Subcutaneous adipose tissue (tissue), 4 donors: ENCODE measurements around the gene CACNA1B. TPM values are rescaled to one million over a fixed set of nuclear protein-coding genes. Genes with fewer than 3 reads are reported as not detected.

ENCODE experiments used
- CTCF ChIP-seq: fragments of 450-650 bp; IDR thresholded peaks from one replicate; pipeline ENCODE4 v1.5.1; 2016; ENCODE audit warnings: low read depth, mild to moderate bottlenecking, control low read depth, antibody characterized with exemption, moderate library complexity
- total RNA-seq, 4 donors: library from RNA; depleted of rRNA; stranded (reverse); fragments of >200 nt; gene quantifications; one replicate each; pipeline ENCODE4 v1.1.0, GENCODE V29; 2016

CACNA1B gene
- total RNA-seq, 4 donors from 2014 or later = not detected

GRCh38 chr9:137968235-137968634 lies 90.7 kb downstream of the CACNA1B start:
- TF ChIP-seq CTCF = no peak

GRCh38 chr9:137969008-137969407 lies 91.4 kb downstream of the CACNA1B start:
- TF ChIP-seq CTCF = no peak

- TF ChIP-seq CTCF = no peak
These were observed 92.1 kb downstream of the CACNA1B start for GRCh38 chr9:137969685-137970084.

GRCh38 chr9:137970098-137970497 lies 92.5 kb downstream of the CACNA1B start:
- no peak for TF ChIP-seq CTCF

GRCh38 chr9:137970686-137971476 lies 93.3 kb downstream of the CACNA1B start:
- no peak for TF ChIP-seq CTCF

GRCh38 chr9:137971477-137972138 lies 94.0 kb downstream of the CACNA1B start:
- TF ChIP-seq CTCF = no peak

GRCh38 chr9:137972355-137972987 lies 94.9 kb downstream of the CACNA1B start:
- no peak for TF ChIP-seq CTCF
